Measurements from ENCODE around the gene NAALADL2. TPM values are rescaled to one million over a fixed set of nuclear protein-coding genes. Genes with fewer than 3 reads are reported as not detected.

NAALADL2 gene
- total and polyA plus RNA-seq, 2 donors (not counting 3 experiments of a cell fraction or from before 2014, with no cell fraction given) = 1.1 to 4.0 TPM

GRCh38 chr3:175308097-175308496 is 449.0 kb downstream of the NAALADL2 start:
- no peaks in the 10 kb centered on the region for H3K9me3 ChIP-seq (replicated peaks; ENCODE audit: control insufficient read depth, insufficient read depth, low read length)
- TF ChIP-seq GATA2 (IDR thresholded peaks at IDR 0.05; ENCODE audit: insufficient read depth, insufficient read length, low read depth, low read length) (no peak), FOS (IDR thresholded peaks at IDR 0.05; ENCODE audit: borderline replicate concordance, insufficient read depth, low read length) (no peak), EZH2 (IDR thresholded peaks at IDR 0.05; ENCODE audit: borderline replicate concordance, low read depth, low read length, severe bottlenecking) (no peak), MYC (IDR thresholded peaks at IDR 0.05; ENCODE audit: low read depth, low read length) (no peak), POLR2A (IDR thresholded peaks at IDR 0.05; ENCODE audit: low read depth, low read length) (no peak), JUN (IDR thresholded peaks at IDR 0.05; ENCODE audit: borderline replicate concordance, insufficient read depth, insufficient read length, low read depth) (no peak), POLR2AphosphoS5 (IDR thresholded peaks at IDR 0.05; ENCODE audit: insufficient read depth, low read depth, low read length) (no peak), CTCF (IDR thresholded peaks at IDR 0.05; ENCODE audit: extremely low read depth in 1 of 2, insufficient read depth in 1 of 2, low read depth in 1 of 2, low read length in 2 of 2) (no peak)
- TF ChIP-seq, protein P1, sequence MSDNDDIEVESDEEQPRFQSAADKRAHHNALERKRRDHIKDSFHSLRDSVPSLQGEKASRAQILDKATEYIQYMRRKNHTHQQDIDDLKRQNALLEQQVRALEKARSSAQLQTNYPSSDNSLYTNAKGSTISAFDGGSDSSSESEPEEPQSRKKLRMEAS (IDR thresholded peaks at IDR 0.05; ENCODE audit: insufficient read depth, insufficient read length) = no peak
- H3K27ac ChIP-seq (ENCODE audit: insufficient read depth, low read depth, low read length) = no peak overlapping the region
- no peak overlapping the region for H3K9ac ChIP-seq (replicated peaks; ENCODE audit: extremely low read depth, insufficient read depth, low read length)
- ChIA-PET POLR2A (no interaction called here), CTCF (no interaction called here)
- H3K27me3 ChIP-seq (ENCODE audit: control insufficient read depth in 2 of 2, insufficient read depth in 2 of 2, low read length in 2 of 2) = no peaks in the 10 kb centered on the region
- no peak for FAIRE-seq
- H3K4me3 ChIP-seq (replicated peaks in 1 of 3; ENCODE audit: insufficient read depth in 1 of 3, low read depth in 1 of 3, low read length in 3 of 3) = no peak overlapping the region
- dilution Hi-C loops (cut with MboI; ENCODE audit: extremely low pct_ligation_motif_present, low sequenced_read_pairs) = no loop called here
- BruUV-seq (replicated peaks) = no TSS peak
- H3K4me1 ChIP-seq (ENCODE audit: control insufficient read depth, extremely low read depth, insufficient read depth, low read length) = no peaks in the 10 kb centered on the region
- no peaks in the 10 kb centered on the region for H3K9me1 ChIP-seq (replicated peaks; ENCODE audit: control insufficient read depth, extremely low read depth, insufficient read depth, low read length)
- intact Hi-C loops (cut with micrococcal nuclease) = no loop called here
- H4K20me1 ChIP-seq (replicated peaks; ENCODE audit: control insufficient read depth, extremely low read depth, insufficient read depth, low read length) = no peaks in the 10 kb centered on the region
- no peaks in the 10 kb centered on the region for H3K79me2 ChIP-seq (ENCODE audit: control insufficient read depth, insufficient read depth, low read length)
- DNase-seq (ENCODE audit: low read depth, low spot score) = no peak
- H2AFZ ChIP-seq (ENCODE audit: low read depth, low read length) = no peak overlapping the region
- H3K4me2 ChIP-seq (ENCODE audit: insufficient read depth, low read length) = no peak overlapping the region
- no peaks in the 10 kb centered on the region for H3K36me3 ChIP-seq (ENCODE audit: control insufficient read depth in 2 of 2, extremely low read depth in 1 of 2, insufficient read depth in 2 of 2, low read length in 2 of 2)

All from endothelial cell of umbilical vein (primary cell).